HepG2 (cell line): ENCODE measurements around the gene ZDHHC14. TPM values are rescaled to one million over a fixed set of nuclear protein-coding genes. Genes with fewer than 3 reads are reported as not detected.

Source experiments
- CC2D1A ChIP-seq: sonication (generic); formaldehyde crosslinking; IDR thresholded peaks from 2 replicates; pipeline ENCODE4 v1.8.1; 2023; ENCODE audit warnings: mild to moderate bottlenecking, missing genetic modification reagents
- CHD2 ChIP-seq: IDR thresholded peaks from 2 replicates; pipeline ENCODE4 v1.6.1; 2011; ENCODE audit warnings: low read depth, low read length, improper control_type of control experiment
- CREM ChIP-seq, 2 experiments: sonication (generic) in 1 of 2; formaldehyde crosslinking in 1 of 2; IDR thresholded peaks; 2 replicates each; pipeline versions ENCODE4 v1.4.0 to v1.6.1; 2016 to 2020; ENCODE audit warnings: antibody characterized with exemption in 1 of 2, mild to moderate bottlenecking in 1 of 2, missing genetic modification reagents in 1 of 2
- DR1 ChIP-seq: sonication (generic); formaldehyde crosslinking; IDR thresholded peaks from 2 replicates; pipeline ENCODE4 v1.8.0; 2021; ENCODE audit warnings: mild to moderate bottlenecking, missing genetic modification reagents, inconsistent platforms
- FOXM1 ChIP-seq: sonication (generic); formaldehyde crosslinking; IDR thresholded peaks from 2 replicates; pipeline ENCODE4 v1.5.0; 2020; ENCODE audit warnings: missing genetic modification reagents
- GATA4 ChIP-seq: sonication (generic); IDR thresholded peaks from 2 replicates; pipeline ENCODE4 v1.6.1; 2016; ENCODE audit warnings: antibody characterized with exemption, low read depth, borderline replicate concordance
- HNF4A ChIP-seq: sonication (generic); formaldehyde crosslinking; IDR thresholded peaks from 2 replicates; pipeline ENCODE4 v1.4.0; 2020; ENCODE audit warnings: missing genetic modification reagents
- IRX3 ChIP-seq: sonication (generic); formaldehyde crosslinking; IDR thresholded peaks from 2 replicates; pipeline ENCODE4 v1.8.1; 2023; ENCODE audit warnings: mild to moderate bottlenecking, low read depth, missing genetic modification reagents, borderline replicate concordance
- KMT2A ChIP-seq: sonication (generic); formaldehyde crosslinking; IDR thresholded peaks from 2 replicates; pipeline ENCODE4 v1.4.0; 2020; ENCODE audit warnings: missing genetic modification reagents
- PTBP1 ChIP-seq: fragments of 200-400 bp; formaldehyde crosslinking; IDR thresholded peaks from 2 replicates; pipeline ENCODE4 v1.6.1; 2018; ENCODE audit warnings: low read length, low read depth; ENCODE audit not compliant: poor library complexity, severe bottlenecking
- ZBTB1 ChIP-seq: sonication (generic); formaldehyde crosslinking; IDR thresholded peaks from 2 replicates; pipeline ENCODE4 v1.4.0; 2020; ENCODE audit warnings: missing genetic modification reagents, borderline replicate concordance
- ZFP82 ChIP-seq: sonication (generic); formaldehyde crosslinking; IDR thresholded peaks from 2 replicates; pipeline ENCODE4 v1.5.1; 2020; ENCODE audit warnings: mild to moderate bottlenecking, missing genetic modification reagents, borderline replicate concordance
- ZFP90 ChIP-seq: sonication (generic); formaldehyde crosslinking; IDR thresholded peaks from 2 replicates; pipeline ENCODE4 v1.8.0; 2022; ENCODE audit warnings: missing genetic modification reagents, mild to moderate bottlenecking, inconsistent platforms, borderline replicate concordance
- ZNF180 ChIP-seq: sonication (generic); formaldehyde crosslinking; IDR thresholded peaks from 2 replicates; pipeline ENCODE4 v1.4.0; 2020; ENCODE audit warnings: low read depth, missing genetic modification reagents, borderline replicate concordance
- ZNF530 ChIP-seq: sonication (generic); formaldehyde crosslinking; IDR thresholded peaks from 2 replicates; pipeline ENCODE4 v1.5.0; 2020; ENCODE audit warnings: low read depth, mild to moderate bottlenecking, missing genetic modification reagents
- ZNF850 ChIP-seq: sonication (generic); formaldehyde crosslinking; conservative IDR thresholded peaks from 2 replicates; pipeline ENCODE4 v1.9.0; 2021; ENCODE audit warnings: mild to moderate bottlenecking, missing genetic modification reagents
- polyA plus RNA-seq, 8 experiments: library from polyadenylated mRNA; depleted of rRNA in 3 of 8; stranded (reverse) in 7 of 8; unstranded in 1 of 8; fragments of >200 nt; fragmentation: Illumina TruSeq in 4 of 8; extraction: Trizol in 4 of 8; gene quantifications; 2 replicates each; pipeline versions ENCODE4 v1.2.1 to v1.2.3, GENCODE V29; 2011 to 2016; ENCODE audit warnings: low read depth in 4 of 8, missing spikeins in 1 of 8, mixed read lengths in 1 of 8; ENCODE audit not compliant: insufficient read depth in 1 of 8
- total RNA-seq, 5 experiments: library from RNA; depleted of rRNA; stranded (reverse); fragments of >200 nt; fragmentation: Illumina TruSeq; extraction: Trizol; gene quantifications; 2 replicates each; pipeline ENCODE4 v1.2.3, GENCODE V29; 2016; ENCODE audit warnings: low read depth in 1 of 5
- TF ChIP-seq, protein P1 (sequence below): sonication (generic); formaldehyde crosslinking; IDR thresholded peaks from 2 replicates; pipeline ENCODE4 v1.8.1; 2023; ENCODE audit warnings: mild to moderate bottlenecking, missing genetic modification reagents
- TF ChIP-seq, protein P2 (sequence below): IDR thresholded peaks from 2 replicates; pipeline ENCODE4 v1.6.1; 2016
- TF ChIP-seq, protein P3 (sequence below): sonication (generic); formaldehyde crosslinking; IDR thresholded peaks from 2 replicates; pipeline ENCODE4 v1.4.0; 2020; ENCODE audit warnings: mild to moderate bottlenecking, missing genetic modification reagents
- TF ChIP-seq, protein P4 (sequence below): sonication (generic); formaldehyde crosslinking; IDR thresholded peaks from 2 replicates; pipeline ENCODE4 v1.5.0; 2020; ENCODE audit warnings: missing genetic modification reagents

Gene ZDHHC14
- total and polyA plus RNA-seq, 2 of the 13 experiments (the other 11 are each of a cell fraction or from before 2014, with no cell fraction given) = 3.7 to 9.5 TPM

DNA sequence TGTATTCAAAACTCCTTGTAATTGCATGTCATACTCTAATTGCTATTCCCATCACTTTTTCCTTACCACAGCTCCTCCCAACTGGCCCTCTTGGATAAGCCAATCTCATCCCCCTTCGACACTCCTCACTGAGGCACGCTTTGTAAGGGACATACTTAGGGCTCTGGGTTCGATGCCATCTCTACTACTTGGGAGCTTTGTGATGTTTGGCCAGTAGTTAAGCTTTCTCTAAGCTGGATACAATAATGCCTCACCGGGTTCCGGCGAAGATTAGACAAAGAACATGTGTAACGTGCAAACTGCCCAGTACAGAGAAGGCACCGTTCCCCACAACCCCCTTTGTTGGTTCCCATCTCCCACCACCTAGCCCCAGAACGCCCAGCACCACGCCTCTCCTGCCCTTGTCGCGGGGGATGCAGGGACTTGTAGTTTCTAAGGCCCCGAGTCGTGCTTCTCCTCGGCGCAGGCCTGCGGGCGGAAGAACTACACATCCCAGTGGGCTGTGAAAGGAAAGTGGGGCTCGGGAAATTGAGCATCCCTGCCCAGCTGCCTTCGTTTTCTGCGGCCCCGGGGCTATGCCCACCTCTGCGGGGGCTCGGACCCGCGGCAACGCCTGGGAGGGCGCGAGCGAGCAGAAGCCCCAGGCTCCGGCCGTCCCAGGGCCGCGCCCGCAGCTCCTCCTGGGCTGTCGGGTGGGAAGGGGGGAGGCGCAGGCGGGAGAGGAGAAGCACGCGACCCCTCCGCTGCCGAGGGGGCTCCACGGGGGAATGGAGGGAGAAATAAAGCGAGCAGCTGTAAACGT, 1.1 kb upstream of the ZDHHC14 start (continued):
- TF ChIP-seq CC2D1A (CRISPR knock-in tag) (no peak), ZFP82 (no peak), FOXM1 (no peak), DR1 (peak; percentile 47; the same call in 1 of the 2 replicates), ZNF530 (CRISPR knock-in tag) (no peak), ZNF180 (no peak; the same call in 1 of the 2 replicates), ZNF850 (CRISPR knock-in tag) (no peak), ZBTB1 (no peak), PTBP1 (peak; percentile 97), HNF4A (CRISPR knock-in tag) (0 out of 2 replicates have a peak, but pooled peaks have one; percentile 4), CHD2 (no peak; the same call in 1 of the 2 replicates), KMT2A (CRISPR knock-in tag) (no peak; the same call in 1 of the 2 replicates), GATA4 (no peak), CREM (IDR thresholded peaks at IDR 0.05) (peak; percentile 79), CREM (CRISPR knock-in tag; IDR thresholded peaks at IDR 0.05) (no peak), IRX3 (CRISPR knock-in tag) (peak; percentile 11; the same call in 1 of the 2 replicates), ZFP90 (peak; percentile 35; the same call in 1 of the 2 replicates)
- TF ChIP-seq, protein P1, sequence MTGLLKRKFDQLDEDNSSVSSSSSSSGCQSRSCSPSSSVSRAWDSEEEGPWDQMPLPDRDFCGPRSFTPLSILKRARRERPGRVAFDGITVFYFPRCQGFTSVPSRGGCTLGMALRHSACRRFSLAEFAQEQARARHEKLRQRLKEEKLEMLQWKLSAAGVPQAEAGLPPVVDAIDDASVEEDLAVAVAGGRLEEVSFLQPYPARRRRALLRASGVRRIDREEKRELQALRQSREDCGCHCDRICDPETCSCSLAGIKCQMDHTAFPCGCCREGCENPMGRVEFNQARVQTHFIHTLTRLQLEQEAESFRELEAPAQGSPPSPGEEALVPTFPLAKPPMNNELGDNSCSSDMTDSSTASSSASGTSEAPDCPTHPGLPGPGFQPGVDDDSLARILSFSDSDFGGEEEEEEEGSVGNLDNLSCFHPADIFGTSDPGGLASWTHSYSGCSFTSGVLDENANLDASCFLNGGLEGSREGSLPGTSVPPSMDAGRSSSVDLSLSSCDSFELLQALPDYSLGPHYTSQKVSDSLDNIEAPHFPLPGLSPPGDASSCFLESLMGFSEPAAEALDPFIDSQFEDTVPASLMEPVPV (CRISPR knock-in tag) = no peak
- TF ChIP-seq, protein P2, sequence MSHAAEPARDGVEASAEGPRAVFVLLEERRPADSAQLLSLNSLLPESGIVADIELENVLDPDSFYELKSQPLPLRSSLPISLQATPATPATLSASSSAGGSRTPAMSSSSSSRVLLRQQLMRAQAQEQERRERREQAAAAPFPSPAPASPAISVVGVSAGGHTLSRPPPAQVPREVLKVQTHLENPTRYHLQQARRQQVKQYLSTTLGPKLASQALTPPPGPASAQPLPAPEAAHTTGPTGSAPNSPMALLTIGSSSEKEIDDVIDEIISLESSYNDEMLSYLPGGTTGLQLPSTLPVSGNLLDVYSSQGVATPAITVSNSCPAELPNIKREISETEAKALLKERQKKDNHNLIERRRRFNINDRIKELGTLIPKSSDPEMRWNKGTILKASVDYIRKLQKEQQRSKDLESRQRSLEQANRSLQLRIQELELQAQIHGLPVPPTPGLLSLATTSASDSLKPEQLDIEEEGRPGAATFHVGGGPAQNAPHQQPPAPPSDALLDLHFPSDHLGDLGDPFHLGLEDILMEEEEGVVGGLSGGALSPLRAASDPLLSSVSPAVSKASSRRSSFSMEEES (CRISPR knock-in tag) = no peak
- TF ChIP-seq, protein P3, sequence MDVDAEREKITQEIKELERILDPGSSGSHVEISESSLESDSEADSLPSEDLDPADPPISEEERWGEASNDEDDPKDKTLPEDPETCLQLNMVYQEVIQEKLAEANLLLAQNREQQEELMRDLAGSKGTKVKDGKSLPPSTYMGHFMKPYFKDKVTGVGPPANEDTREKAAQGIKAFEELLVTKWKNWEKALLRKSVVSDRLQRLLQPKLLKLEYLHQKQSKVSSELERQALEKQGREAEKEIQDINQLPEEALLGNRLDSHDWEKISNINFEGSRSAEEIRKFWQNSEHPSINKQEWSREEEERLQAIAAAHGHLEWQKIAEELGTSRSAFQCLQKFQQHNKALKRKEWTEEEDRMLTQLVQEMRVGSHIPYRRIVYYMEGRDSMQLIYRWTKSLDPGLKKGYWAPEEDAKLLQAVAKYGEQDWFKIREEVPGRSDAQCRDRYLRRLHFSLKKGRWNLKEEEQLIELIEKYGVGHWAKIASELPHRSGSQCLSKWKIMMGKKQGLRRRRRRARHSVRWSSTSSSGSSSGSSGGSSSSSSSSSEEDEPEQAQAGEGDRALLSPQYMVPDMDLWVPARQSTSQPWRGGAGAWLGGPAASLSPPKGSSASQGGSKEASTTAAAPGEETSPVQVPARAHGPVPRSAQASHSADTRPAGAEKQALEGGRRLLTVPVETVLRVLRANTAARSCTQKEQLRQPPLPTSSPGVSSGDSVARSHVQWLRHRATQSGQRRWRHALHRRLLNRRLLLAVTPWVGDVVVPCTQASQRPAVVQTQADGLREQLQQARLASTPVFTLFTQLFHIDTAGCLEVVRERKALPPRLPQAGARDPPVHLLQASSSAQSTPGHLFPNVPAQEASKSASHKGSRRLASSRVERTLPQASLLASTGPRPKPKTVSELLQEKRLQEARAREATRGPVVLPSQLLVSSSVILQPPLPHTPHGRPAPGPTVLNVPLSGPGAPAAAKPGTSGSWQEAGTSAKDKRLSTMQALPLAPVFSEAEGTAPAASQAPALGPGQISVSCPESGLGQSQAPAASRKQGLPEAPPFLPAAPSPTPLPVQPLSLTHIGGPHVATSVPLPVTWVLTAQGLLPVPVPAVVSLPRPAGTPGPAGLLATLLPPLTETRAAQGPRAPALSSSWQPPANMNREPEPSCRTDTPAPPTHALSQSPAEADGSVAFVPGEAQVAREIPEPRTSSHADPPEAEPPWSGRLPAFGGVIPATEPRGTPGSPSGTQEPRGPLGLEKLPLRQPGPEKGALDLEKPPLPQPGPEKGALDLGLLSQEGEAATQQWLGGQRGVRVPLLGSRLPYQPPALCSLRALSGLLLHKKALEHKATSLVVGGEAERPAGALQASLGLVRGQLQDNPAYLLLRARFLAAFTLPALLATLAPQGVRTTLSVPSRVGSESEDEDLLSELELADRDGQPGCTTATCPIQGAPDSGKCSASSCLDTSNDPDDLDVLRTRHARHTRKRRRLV (CRISPR knock-in tag) = no peak
- TF ChIP-seq, protein P4, sequence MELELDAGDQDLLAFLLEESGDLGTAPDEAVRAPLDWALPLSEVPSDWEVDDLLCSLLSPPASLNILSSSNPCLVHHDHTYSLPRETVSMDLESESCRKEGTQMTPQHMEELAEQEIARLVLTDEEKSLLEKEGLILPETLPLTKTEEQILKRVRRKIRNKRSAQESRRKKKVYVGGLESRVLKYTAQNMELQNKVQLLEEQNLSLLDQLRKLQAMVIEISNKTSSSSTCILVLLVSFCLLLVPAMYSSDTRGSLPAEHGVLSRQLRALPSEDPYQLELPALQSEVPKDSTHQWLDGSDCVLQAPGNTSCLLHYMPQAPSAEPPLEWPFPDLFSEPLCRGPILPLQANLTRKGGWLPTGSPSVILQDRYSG = peak; percentile 39; the same call in 1 of the 2 replicates
